ENCODE results near the gene PPP1R12B.

Gene PPP1R12B, protein sequence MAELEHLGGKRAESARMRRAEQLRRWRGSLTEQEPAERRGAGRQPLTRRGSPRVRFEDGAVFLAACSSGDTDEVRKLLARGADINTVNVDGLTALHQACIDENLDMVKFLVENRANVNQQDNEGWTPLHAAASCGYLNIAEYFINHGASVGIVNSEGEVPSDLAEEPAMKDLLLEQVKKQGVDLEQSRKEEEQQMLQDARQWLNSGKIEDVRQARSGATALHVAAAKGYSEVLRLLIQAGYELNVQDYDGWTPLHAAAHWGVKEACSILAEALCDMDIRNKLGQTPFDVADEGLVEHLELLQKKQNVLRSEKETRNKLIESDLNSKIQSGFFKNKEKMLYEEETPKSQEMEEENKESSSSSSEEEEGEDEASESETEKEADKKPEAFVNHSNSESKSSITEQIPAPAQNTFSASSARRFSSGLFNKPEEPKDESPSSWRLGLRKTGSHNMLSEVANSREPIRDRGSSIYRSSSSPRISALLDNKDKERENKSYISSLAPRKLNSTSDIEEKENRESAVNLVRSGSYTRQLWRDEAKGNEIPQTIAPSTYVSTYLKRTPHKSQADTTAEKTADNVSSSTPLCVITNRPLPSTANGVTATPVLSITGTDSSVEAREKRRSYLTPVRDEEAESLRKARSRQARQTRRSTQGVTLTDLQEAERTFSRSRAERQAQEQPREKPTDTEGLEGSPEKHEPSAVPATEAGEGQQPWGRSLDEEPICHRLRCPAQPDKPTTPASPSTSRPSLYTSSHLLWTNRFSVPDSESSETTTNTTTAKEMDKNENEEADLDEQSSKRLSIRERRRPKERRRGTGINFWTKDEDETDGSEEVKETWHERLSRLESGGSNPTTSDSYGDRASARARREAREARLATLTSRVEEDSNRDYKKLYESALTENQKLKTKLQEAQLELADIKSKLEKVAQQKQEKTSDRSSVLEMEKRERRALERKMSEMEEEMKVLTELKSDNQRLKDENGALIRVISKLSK

DNA sequence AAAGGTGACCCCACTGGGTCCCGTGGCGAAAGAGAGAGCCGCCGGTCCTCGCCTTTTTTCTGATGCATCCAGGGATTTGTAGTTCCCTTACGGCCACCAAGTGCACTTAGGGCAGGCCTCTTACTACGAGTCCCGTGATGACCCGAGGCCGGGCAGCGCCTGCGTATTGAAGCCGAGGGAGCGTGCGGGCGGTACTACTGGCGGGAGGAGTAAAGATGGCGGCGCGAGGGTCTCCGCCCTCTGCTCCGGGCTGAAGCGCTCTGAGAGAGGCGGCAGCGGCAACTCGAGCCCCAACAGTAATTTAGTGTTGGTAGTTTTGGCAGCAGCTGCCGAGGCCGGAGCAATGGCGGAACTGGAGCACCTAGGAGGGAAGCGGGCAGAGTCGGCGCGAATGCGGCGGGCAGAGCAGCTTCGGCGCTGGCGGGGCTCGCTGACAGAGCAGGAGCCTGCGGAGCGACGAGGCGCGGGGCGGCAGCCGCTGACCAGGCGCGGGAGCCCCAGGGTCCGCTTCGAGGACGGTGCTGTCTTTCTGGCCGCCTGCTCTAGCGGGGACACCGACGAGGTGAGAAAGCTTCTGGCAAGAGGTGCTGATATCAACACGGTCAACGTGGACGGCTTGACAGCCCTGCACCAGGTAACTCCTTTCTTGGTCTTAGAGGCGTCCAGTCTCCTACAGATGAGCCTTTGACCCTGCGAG, at the start of gene PPP1R12B:
Gene PPP1R12B (plus strand): TSS at position 191 of the 697 bp plus-strand sequence. CDS start 153 bp downstream, at position 344.
- H3K4me3 ChIP-seq (ENCODE audit: low read depth, low read length): peak within 1 kb of the TSS; percentile 94
- DNase-seq: peak; percentile 99
- TF ChIP-seq, protein P1, sequence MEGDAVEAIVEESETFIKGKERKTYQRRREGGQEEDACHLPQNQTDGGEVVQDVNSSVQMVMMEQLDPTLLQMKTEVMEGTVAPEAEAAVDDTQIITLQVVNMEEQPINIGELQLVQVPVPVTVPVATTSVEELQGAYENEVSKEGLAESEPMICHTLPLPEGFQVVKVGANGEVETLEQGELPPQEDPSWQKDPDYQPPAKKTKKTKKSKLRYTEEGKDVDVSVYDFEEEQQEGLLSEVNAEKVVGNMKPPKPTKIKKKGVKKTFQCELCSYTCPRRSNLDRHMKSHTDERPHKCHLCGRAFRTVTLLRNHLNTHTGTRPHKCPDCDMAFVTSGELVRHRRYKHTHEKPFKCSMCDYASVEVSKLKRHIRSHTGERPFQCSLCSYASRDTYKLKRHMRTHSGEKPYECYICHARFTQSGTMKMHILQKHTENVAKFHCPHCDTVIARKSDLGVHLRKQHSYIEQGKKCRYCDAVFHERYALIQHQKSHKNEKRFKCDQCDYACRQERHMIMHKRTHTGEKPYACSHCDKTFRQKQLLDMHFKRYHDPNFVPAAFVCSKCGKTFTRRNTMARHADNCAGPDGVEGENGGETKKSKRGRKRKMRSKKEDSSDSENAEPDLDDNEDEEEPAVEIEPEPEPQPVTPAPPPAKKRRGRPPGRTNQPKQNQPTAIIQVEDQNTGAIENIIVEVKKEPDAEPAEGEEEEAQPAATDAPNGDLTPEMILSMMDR (IDR thresholded peaks at IDR 0.05; ENCODE audit: low read depth, low read length, missing control alignments): no peak
- peak within 1 kb of the TSS; percentile 92 for H3K27ac ChIP-seq
- in situ Hi-C loops (cut with HindIII; ENCODE audit: low pct_ligation_motif_present, low sequenced_read_pairs): no loop called here
- H3K27me3 ChIP-seq (replicated peaks): no peaks in the 10 kb centered on the region
- H3K36me3 ChIP-seq (replicated peaks): no peaks in the 10 kb centered on the region

DNA sequence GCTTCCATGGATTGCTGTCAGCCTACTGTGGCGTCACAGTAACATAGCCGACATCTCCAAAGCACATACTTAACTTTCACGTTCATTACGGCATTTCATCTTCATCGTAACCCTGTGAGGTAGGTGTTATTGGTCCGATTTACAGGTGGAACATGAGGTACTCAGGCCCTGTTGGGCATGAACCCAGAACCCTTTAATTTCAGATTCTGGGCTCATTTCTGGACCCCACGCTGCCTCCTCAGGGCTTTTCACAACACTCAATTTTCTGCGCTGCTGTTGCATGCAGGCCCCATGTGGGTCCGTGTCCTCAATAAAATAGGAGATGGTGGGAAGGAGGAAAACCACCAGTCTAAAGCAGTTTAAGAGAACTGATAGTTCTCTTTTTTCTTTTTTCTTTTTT, 46.3 kb upstream of the PPP1R12B start:
- peaks cover 1% of the 10 kb centered on the region for H3K27me3 ChIP-seq (replicated peaks)
- in situ Hi-C loops (cut with HindIII; ENCODE audit: low pct_ligation_motif_present, low sequenced_read_pairs): loop anchor here (25.0 kb wide), 1 partner anchor 90 kb away; no protein-coding TSS in a partner anchor
- TF ChIP-seq, protein P1 (IDR thresholded peaks at IDR 0.05; ENCODE audit: low read depth, low read length, missing control alignments): no peak
- H3K4me3 ChIP-seq (ENCODE audit: low read depth, low read length): no peak overlapping the region
- no peak for DNase-seq
- H3K36me3 ChIP-seq (replicated peaks): no peaks in the 10 kb centered on the region
- no peak overlapping the region for H3K27ac ChIP-seq

DNA sequence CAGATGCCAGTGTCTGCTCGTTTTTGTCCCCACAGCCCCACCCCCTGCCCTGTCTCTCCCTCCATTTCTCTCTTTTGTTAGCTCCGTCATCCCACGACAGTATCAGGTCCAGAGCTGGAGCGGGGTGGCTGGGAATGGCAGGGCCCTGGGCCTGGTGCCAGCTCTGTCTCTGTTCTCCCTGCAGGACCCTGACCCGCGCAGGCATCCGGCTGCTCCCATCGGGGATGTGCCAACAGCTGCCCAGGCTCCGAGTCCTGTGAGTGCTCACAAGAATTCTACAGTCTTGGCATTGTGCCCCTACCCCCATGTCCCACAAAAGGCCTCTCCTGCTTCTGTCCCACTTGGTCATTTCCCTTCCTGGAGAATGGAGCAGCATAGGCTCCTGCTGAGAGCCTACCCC, 44.1 kb upstream of the PPP1R12B start:
- no peak for DNase-seq
- no peaks in the 10 kb centered on the region for H3K36me3 ChIP-seq (replicated peaks)
- H3K27ac ChIP-seq: no peak overlapping the region
- H3K27me3 ChIP-seq (replicated peaks): peaks cover 1% of the 10 kb centered on the region
- TF ChIP-seq, protein P1 (IDR thresholded peaks at IDR 0.05; ENCODE audit: low read depth, low read length, missing control alignments): no peak
- in situ Hi-C loops (cut with HindIII; ENCODE audit: low pct_ligation_motif_present, low sequenced_read_pairs): loop anchor here (25.0 kb wide), 1 partner anchor 92 kb away; no protein-coding TSS in a partner anchor
- no peak overlapping the region for H3K4me3 ChIP-seq (ENCODE audit: low read depth, low read length)

DNA sequence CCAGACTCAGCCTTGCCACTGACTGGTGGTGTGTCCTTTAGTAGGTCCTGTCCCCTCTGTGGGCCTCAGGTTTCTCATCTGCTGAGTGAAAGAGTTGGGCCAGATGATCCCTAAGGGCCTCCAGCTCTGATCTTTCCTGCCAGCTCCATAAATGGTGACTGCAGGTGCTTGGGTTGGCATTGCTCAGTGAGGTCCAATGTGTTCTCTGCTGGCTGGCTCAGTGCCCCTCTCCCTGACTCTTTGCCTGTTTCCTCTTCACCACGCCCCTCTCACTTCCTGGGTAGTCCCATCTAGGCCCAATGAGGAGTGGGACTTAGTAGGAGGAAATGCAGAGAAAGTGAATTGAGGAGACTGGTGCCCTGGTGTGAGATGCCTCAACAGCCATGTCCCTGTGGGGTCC, 43.3 kb upstream of the PPP1R12B start:
- peaks cover 1% of the 10 kb centered on the region for H3K27me3 ChIP-seq (replicated peaks)
- H3K4me3 ChIP-seq (ENCODE audit: low read depth, low read length): no peak overlapping the region
- TF ChIP-seq, protein P1 (IDR thresholded peaks at IDR 0.05; ENCODE audit: low read depth, low read length, missing control alignments): no peak
- H3K36me3 ChIP-seq (replicated peaks): no peaks in the 10 kb centered on the region
- no peak overlapping the region for H3K27ac ChIP-seq
- in situ Hi-C loops (cut with HindIII; ENCODE audit: low pct_ligation_motif_present, low sequenced_read_pairs): loop anchor here (25.0 kb wide), 1 partner anchor 93 kb away; no protein-coding TSS in a partner anchor
- no peak for DNase-seq
